ENCODE measurements around the gene MYLK4. TPM values are rescaled to one million over a fixed set of nuclear protein-coding genes. Genes with fewer than 3 reads are reported as not detected.

Gene MYLK4
- total RNA-seq, 2 donors from 2014 or later, result 1.6 to 2.6 TPM

DNA sequence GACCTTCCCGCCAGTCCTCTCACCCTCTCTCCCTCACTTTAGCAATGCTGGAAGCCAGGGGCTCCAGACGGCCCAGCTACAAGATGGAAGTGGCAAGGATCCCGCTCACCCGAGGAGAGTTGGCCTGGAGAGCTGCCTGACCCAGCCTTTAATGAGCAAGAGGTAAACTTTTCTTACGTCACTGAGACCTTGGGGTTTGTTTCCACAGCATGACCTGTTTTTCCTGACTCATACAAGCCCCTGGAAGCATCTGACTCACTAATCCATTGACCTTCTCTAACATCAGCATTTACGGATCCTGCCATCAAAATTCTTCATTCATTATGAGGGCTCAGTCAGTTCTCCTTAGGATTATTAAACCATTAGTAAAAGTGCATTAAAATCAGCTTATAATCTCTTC, 120.4 kb downstream of the MYLK4 start:
- intact Hi-C loops (cut with DNase I), result loop anchor here in 1 of 2 donors (10.0 kb wide), 3 partner anchors 186 to 426 kb away; no protein-coding TSS in a partner anchor
- ATAC-seq, result peak in 1 of 2 donors; percentile 31
- peak; percentile 43 for DNase-seq

GRCh38 chr6:2626401-2626800, 124.3 kb downstream of the MYLK4 start:
- ATAC-seq, result peak in 1 of 2 donors; percentile 42
- intact Hi-C loops (cut with DNase I), result no loop called here
- DNase-seq, result no peak

GRCh38 chr6:2625581-2625980, 125.1 kb downstream of the MYLK4 start:
- peak in 1 of 2 donors; percentile 31 for ATAC-seq
- DNase-seq, result no peak
- intact Hi-C loops (cut with DNase I), result no loop called here

GRCh38 chr6:2624177-2624576, 126.5 kb downstream of the MYLK4 start:
- intact Hi-C loops (cut with DNase I), result no loop called here
- ATAC-seq (peak; percentile 49 to 81), DNase-seq (peak; percentile 54)

GRCh38 chr6:2623295-2623694, 127.4 kb downstream of the MYLK4 start:
- intact Hi-C loops (cut with DNase I), result no loop called here
- DNase-seq (peak; percentile 48), ATAC-seq (peak; percentile 32 to 42)

- peak; percentile 39 to 69 for ATAC-seq
- peak; percentile 71 for DNase-seq
- intact Hi-C loops (cut with DNase I), result no loop called here
These were observed 128.1 kb downstream of the MYLK4 start for GRCh38 chr6:2622671-2623070.

GRCh38 chr6:2619651-2620050, 131.1 kb downstream of the MYLK4 start:
- ATAC-seq (no peak), DNase-seq (no peak)
- intact Hi-C loops (cut with DNase I), result no loop called here

GRCh38 chr6:2617729-2618128, 133.0 kb downstream of the MYLK4 start:
- intact Hi-C loops (cut with DNase I), result no loop called here

GRCh38 chr6:2616811-2617210, 133.9 kb downstream of the MYLK4 start:
- intact Hi-C loops (cut with DNase I), result no loop called here
- ATAC-seq (peak in 1 of 2 donors; percentile 48), DNase-seq (no peak)

More at GRCh38 chr6:2617729-2618128, 133.0 kb downstream of the MYLK4 start:
- ATAC-seq (no peak), DNase-seq (no peak)

DNA sequence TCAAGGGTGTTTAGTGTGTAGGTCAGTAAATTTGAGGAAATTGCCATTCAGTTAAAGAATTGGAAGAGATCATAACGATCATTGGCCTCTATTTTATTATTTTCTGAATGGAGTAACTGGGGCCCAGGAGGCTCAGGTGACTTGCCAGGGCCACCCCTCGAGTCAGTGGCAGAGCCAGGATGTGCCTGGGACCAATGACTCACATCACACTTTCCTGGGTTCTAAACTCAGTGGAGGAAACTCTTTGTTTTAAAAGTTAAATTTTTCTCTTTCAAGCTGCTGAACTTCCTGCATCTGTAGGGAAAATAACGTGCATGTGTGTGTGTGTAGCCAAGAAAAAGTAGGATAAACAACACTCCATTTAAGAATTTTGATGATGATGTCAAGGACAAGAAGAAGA, 135.5 kb downstream of the MYLK4 start:
- DNase-seq (no peak), ATAC-seq (no peak)

DNA sequence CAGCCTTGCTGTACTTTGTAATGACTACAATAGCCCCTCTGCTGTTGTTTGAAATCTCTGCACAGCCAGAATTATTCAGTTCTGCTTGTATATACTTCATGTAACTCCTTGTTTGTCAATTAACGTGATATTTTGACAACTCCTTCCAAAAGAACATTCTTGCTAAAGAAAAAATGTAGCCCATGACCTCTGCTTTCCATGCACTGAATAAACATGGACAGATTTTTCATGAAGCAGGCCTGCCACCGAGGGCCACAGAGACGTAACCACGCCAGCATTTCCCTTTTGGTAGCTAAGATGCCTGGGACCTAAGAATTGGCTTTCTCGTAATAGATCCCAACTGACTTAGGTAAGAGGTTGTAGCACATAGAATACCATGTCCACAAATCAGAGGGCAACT, 135.9 kb downstream of the MYLK4 start:
- DNase-seq (no peak), ATAC-seq (no peak)
- intact Hi-C loops (cut with DNase I), result no loop called here

More for the DNA sequence above, 135.5 kb downstream of the MYLK4 start:
- intact Hi-C loops (cut with DNase I), result no loop called here

DNA sequence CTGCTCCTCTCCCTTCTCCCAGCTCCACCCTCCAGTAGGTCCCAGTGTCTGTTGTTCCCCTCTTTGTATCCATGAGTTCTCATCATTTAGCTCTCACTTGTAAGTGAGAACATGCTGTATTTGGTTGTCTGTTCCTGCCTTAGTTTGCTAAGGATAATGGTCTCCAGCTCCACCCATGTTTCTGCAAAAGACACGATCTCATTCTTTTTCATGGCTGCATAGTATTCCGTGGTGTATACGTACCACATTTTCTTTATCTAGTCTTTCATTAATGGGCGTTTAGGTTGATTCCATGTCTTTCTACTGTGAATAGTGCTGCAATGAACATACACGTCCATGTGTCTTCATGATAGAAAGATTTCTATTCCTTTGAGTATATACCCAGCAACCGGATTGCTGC, 136.6 kb downstream of the MYLK4 start:
- DNase-seq, result no peak
- intact Hi-C loops (cut with DNase I), result no loop called here
- no peak for ATAC-seq

Other genes starting within 250 kb of the MYLK4 start
- 10 to 100 TPM; 34.8 to 36.9 TPM for gene WRNIP1, start 14.5 kb upstream of the MYLK4 start, total RNA-seq
- 10 to 100 TPM; 27.5 to 39.2 TPM for gene SERPINB1, start 90.9 kb upstream of the MYLK4 start, total RNA-seq
- gene SERPINB9, start 152.4 kb upstream of the MYLK4 start, total RNA-seq, result 10 to 100 TPM in 1 of 2 donors, 1 to 10 TPM in 1; 3.8 to 14.4 TPM
- gene SERPINB6, start 220.6 kb upstream of the MYLK4 start, total RNA-seq, result 100 to 1,000 TPM; 218 to 225 TPM
- gene NQO2, start 249.0 kb upstream of the MYLK4 start, total RNA-seq, result 10 to 100 TPM; 46.2 to 53.8 TPM